ENCODE measurements around the gene FOXRED1. TPM values are rescaled to one million over a fixed set of nuclear protein-coding genes. Genes with fewer than 3 reads are reported as not detected.

The FOXRED1 gene
- total RNA-seq, 1 experiment from 2014 or later, result 43.2 TPM

DNA sequence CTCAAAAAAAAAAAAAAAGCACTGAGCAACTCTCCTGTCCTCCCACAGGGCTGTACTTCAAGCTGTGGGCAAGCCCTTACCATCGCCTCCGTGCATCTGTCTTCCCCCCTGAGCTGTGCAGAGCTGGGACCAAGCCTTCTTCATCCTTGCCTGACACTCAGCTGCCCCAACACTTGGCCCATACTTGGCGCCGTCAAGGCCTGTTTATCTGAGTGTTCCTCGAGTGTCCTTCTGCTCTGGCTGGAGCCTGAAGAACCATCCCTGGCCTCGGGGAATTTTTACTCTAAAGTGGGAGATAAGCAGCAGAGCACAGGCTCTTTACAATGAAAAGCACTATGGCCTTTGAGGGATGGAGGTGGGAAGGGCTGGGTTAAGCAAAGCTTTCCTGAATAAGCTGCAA, 12.3 kb downstream of the FOXRED1 start:
- BruUV-seq (replicated peaks), result no TSS peak
- DNase-seq, result peak in 1 of 2 experiments; percentile 23
- H3K27me3 ChIP-seq (ENCODE audit: insufficient read depth, low read depth), result no peaks in the 10 kb centered on the region
- intact Hi-C loops (cut with micrococcal nuclease; ENCODE audit: unreplicated experiment), result no loop called here
- ChIA-PET POLR2A (ENCODE audit: unreplicated experiment) (no interaction called here), CTCF (no interaction called here)
- peaks cover 14% of the 10 kb centered on the region for H3K79me2 ChIP-seq (ENCODE audit: low read depth)
- TF ChIP-seq, protein P1, sequence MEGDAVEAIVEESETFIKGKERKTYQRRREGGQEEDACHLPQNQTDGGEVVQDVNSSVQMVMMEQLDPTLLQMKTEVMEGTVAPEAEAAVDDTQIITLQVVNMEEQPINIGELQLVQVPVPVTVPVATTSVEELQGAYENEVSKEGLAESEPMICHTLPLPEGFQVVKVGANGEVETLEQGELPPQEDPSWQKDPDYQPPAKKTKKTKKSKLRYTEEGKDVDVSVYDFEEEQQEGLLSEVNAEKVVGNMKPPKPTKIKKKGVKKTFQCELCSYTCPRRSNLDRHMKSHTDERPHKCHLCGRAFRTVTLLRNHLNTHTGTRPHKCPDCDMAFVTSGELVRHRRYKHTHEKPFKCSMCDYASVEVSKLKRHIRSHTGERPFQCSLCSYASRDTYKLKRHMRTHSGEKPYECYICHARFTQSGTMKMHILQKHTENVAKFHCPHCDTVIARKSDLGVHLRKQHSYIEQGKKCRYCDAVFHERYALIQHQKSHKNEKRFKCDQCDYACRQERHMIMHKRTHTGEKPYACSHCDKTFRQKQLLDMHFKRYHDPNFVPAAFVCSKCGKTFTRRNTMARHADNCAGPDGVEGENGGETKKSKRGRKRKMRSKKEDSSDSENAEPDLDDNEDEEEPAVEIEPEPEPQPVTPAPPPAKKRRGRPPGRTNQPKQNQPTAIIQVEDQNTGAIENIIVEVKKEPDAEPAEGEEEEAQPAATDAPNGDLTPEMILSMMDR (conservative IDR thresholded peaks at IDR 0.05), result no peak
- no peak for TF ChIP-seq EZH2 (IDR thresholded peaks at IDR 0.05; ENCODE audit: low read depth)
- peaks cover 15% of the 10 kb centered on the region; the same call in 1 of the 2 replicates for H3F3A ChIP-seq (ENCODE audit: insufficient read depth, low read depth)
- no peak overlapping the region for H3K4me3 ChIP-seq
- no peaks in the 10 kb centered on the region for H4K20me1 ChIP-seq (ENCODE audit: insufficient read depth)
- H3K36me3 ChIP-seq (ENCODE audit: low read depth), result no peaks in the 10 kb centered on the region
- H2AFZ ChIP-seq, result no peak overlapping the region
- no peak overlapping the region for H3K27ac ChIP-seq
- H3K4me2 ChIP-seq, result no peak overlapping the region
- H3K4me1 ChIP-seq (replicated peaks; ENCODE audit: insufficient read depth), result peaks cover 23% of the 10 kb centered on the region
- no peaks in the 10 kb centered on the region for H3K9me2 ChIP-seq (ENCODE audit: insufficient read depth)
- H3K9me3 ChIP-seq (ENCODE audit: insufficient read depth, low read depth), result no peaks in the 10 kb centered on the region

DNA sequence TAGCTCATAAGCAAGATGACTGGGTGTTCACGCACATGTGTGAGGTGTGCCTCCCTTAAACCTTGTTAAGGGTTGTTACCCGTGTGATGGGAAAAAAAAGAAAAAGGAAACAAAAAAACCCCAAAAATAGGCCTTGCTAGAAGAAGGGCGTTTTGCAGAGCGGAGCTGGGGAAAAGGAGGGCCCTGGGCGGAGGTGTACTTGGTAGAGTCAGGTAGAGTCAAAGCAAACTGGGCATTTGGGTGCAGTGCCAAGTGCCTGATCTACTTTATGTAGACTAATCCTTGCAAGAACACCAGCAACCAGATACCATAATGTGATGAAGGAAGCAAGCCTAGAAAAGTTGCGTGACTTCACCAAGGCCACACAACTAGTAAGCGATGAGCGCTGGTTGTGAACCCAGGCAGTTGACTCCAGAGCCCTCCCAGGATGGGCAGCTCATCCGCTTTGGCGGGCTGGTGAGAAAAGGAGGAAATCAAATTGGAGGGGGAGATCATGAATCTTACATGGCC, 12.8 kb downstream of the FOXRED1 start:
- no peaks in the 10 kb centered on the region for H3K9me3 ChIP-seq (ENCODE audit: insufficient read depth, low read depth)
- no peak for DNase-seq
- H3K4me1 ChIP-seq (replicated peaks; ENCODE audit: insufficient read depth), result peaks cover 23% of the 10 kb centered on the region
- H4K20me1 ChIP-seq (ENCODE audit: insufficient read depth), result no peaks in the 10 kb centered on the region
- no TSS peak for BruUV-seq (replicated peaks)
- no peak for TF ChIP-seq EZH2 (IDR thresholded peaks at IDR 0.05; ENCODE audit: low read depth)
- H3K36me3 ChIP-seq (ENCODE audit: low read depth), result no peaks in the 10 kb centered on the region
- intact Hi-C loops (cut with micrococcal nuclease; ENCODE audit: unreplicated experiment), result no loop called here
- no peak overlapping the region for H2AFZ ChIP-seq
- ChIA-PET POLR2A (ENCODE audit: unreplicated experiment) (no interaction called here), CTCF (no interaction called here)
- peak overlapping the region; percentile 90 for H3K4me2 ChIP-seq
- H3K9me2 ChIP-seq (ENCODE audit: insufficient read depth), result no peaks in the 10 kb centered on the region
- H3K4me3 ChIP-seq, result no peak overlapping the region
- no peak overlapping the region for H3K27ac ChIP-seq
- H3K79me2 ChIP-seq (ENCODE audit: low read depth), result peaks cover 14% of the 10 kb centered on the region
- peaks cover 15% of the 10 kb centered on the region; the same call in 1 of the 2 replicates for H3F3A ChIP-seq (ENCODE audit: insufficient read depth, low read depth)
- no peaks in the 10 kb centered on the region for H3K27me3 ChIP-seq (ENCODE audit: insufficient read depth, low read depth)

DNA sequence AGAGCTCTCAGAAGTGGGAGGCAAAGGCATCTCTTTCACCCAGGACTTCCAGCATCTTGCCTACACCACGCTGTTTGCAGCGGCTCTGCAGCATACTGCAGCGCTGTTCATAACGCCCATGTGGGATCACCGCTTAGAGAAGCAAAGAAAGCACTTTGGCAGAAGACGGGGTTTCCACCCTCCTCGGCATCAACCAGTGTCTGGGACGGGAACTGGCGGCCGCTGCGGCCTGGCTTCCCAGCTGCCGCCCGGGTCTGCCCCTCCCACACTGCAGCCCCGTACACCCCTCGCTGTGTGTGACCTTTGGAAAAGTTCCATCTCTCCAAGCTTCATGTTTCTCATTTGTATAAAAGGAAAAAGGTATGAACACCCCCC, 13.4 kb downstream of the FOXRED1 start:
- CTCF ChIA-PET, result no interaction called here
- intact Hi-C loops (cut with micrococcal nuclease; ENCODE audit: unreplicated experiment), result no loop called here
- Histone ChIP-seq H3F3A (ENCODE audit: insufficient read depth, low read depth) (peaks cover 15% of the 10 kb centered on the region; the same call in 1 of the 2 replicates), H3K36me3 (ENCODE audit: low read depth) (no peaks in the 10 kb centered on the region), H2AFZ (peak overlapping the region; percentile 97), H3K9me2 (ENCODE audit: insufficient read depth) (no peaks in the 10 kb centered on the region), H3K79me2 (ENCODE audit: low read depth) (peaks cover 14% of the 10 kb centered on the region), H3K27ac (peak overlapping the region; percentile 77; the same call in 1 of the 2 replicates), H3K4me1 (replicated peaks; ENCODE audit: insufficient read depth) (peaks cover 23% of the 10 kb centered on the region), H3K4me2 (peak overlapping the region; percentile 90), H4K20me1 (ENCODE audit: insufficient read depth) (no peaks in the 10 kb centered on the region), H3K4me3 (peak overlapping the region; percentile 83), H3K27me3 (ENCODE audit: insufficient read depth, low read depth) (no peaks in the 10 kb centered on the region), H3K9me3 (ENCODE audit: insufficient read depth, low read depth) (no peaks in the 10 kb centered on the region)
- DNase-seq, result peak; percentile 28 to 38
- POLR2A ChIA-PET (ENCODE audit: unreplicated experiment), result interaction anchor here (0.6 kb wide), 2 partner anchors 75 to 578 kb away, joined by 3 to 6 read pairs; no protein-coding TSS in a partner anchor
- TSS peak; percentile 73 for BruUV-seq (replicated peaks)
- TF ChIP-seq EZH2 (IDR thresholded peaks at IDR 0.05; ENCODE audit: low read depth), result no peak
- TF ChIP-seq, protein P1 (conservative IDR thresholded peaks at IDR 0.05), result no peak

Data from PC-9 (cell line).